HepG2 (cell line): ENCODE data around the gene RAB43. TPM values are rescaled to one million over a fixed set of nuclear protein-coding genes. Genes with fewer than 3 reads are reported as not detected.

ENCODE experiments used
- CREB1 ChIP-seq, 2 experiments: fragments of 450-650 bp in 1 of 2; IDR thresholded peaks; 2 replicates each; pipeline ENCODE4 v1.6.1; 2016 to 2017; ENCODE audit warnings: control low read depth in 1 of 2, mild to moderate bottlenecking in 1 of 2, missing compliant biosample characterization in 1 of 2, missing genetic modification characterization in 1 of 2
- GATAD1 ChIP-seq: IDR thresholded peaks from 2 replicates; pipeline ENCODE4 v1.6.1; 2016; ENCODE audit warnings: missing genetic modification reagents, missing compliant biosample characterization
- KDM5B ChIP-seq: sonication (generic); formaldehyde crosslinking; IDR thresholded peaks from 2 replicates; pipeline ENCODE4 v1.4.0; 2020; ENCODE audit warnings: missing genetic modification reagents, mild to moderate bottlenecking, borderline replicate concordance
- MED8 ChIP-seq: sonication (generic); formaldehyde crosslinking; IDR thresholded peaks from 2 replicates; pipeline ENCODE4 v1.8.1; 2023; ENCODE audit warnings: mild to moderate bottlenecking, missing genetic modification reagents; ENCODE audit not compliant: insufficient replicate concordance
- MEIS1 ChIP-seq: sonication (generic); formaldehyde crosslinking; IDR thresholded peaks from 2 replicates; pipeline ENCODE4 v1.9.0; 2021; ENCODE audit warnings: mild to moderate bottlenecking, missing genetic modification reagents, moderate library complexity, borderline replicate concordance
- MNT ChIP-seq: fragments of 450-650 bp; IDR thresholded peaks from 2 replicates; pipeline ENCODE4 v1.6.1; 2016
- NFYC ChIP-seq: IDR thresholded peaks from 2 replicates; pipeline ENCODE4 v1.6.1; 2016; ENCODE audit warnings: missing genetic modification reagents, missing compliant biosample characterization
- TFDP1 ChIP-seq: IDR thresholded peaks from 2 replicates; pipeline ENCODE4 v1.6.1; 2016; ENCODE audit warnings: missing compliant biosample characterization, missing genetic modification reagents, borderline replicate concordance
- ZBTB33 ChIP-seq: sonication (generic); formaldehyde crosslinking; IDR thresholded peaks from 2 replicates; pipeline ENCODE4 v1.4.0; 2020; ENCODE audit warnings: missing genetic modification reagents
- ZBTB42 ChIP-seq: sonication (generic); formaldehyde crosslinking; IDR thresholded peaks from 2 replicates; pipeline ENCODE4 v1.5.0; 2020; ENCODE audit warnings: mild to moderate bottlenecking, missing genetic modification reagents
- ZMYM4 ChIP-seq: sonication (generic); formaldehyde crosslinking; IDR thresholded peaks from 2 replicates; pipeline ENCODE4 v1.8.1; 2023; ENCODE audit warnings: mild to moderate bottlenecking, missing genetic modification reagents
- ZNF10 ChIP-seq: sonication (generic); formaldehyde crosslinking; IDR thresholded peaks from 2 replicates; pipeline ENCODE4 v1.4.0; 2020; ENCODE audit warnings: mild to moderate bottlenecking, low read depth, missing genetic modification reagents, borderline replicate concordance
- ZNF256 ChIP-seq: sonication (generic); formaldehyde crosslinking; conservative IDR thresholded peaks from 2 replicates; pipeline ENCODE4 v1.4.0; 2020; ENCODE audit warnings: missing genetic modification reagents
- ZNF362 ChIP-seq: sonication (generic); formaldehyde crosslinking; IDR thresholded peaks from 2 replicates; pipeline ENCODE4 v1.4.0; 2020; ENCODE audit warnings: missing genetic modification reagents, mild to moderate bottlenecking, borderline replicate concordance
- ZNF646 ChIP-seq: sonication (generic); formaldehyde crosslinking; IDR thresholded peaks from 2 replicates; pipeline ENCODE4 v1.9.0; 2021; ENCODE audit warnings: mild to moderate bottlenecking, missing genetic modification reagents
- ZNF7 ChIP-seq: IDR thresholded peaks from 2 replicates; pipeline ENCODE4 v1.6.1; 2016; ENCODE audit warnings: missing biosample characterization, missing genetic modification reagents
- polyA plus RNA-seq, 8 experiments: library from polyadenylated mRNA; depleted of rRNA in 3 of 8; stranded (reverse) in 7 of 8; unstranded in 1 of 8; fragments of >200 nt; fragmentation: Illumina TruSeq in 4 of 8; extraction: Trizol in 4 of 8; gene quantifications; 2 replicates each; pipeline versions ENCODE4 v1.2.1 to v1.2.3, GENCODE V29; 2011 to 2016; ENCODE audit warnings: low read depth in 4 of 8, missing spikeins in 1 of 8, mixed read lengths in 1 of 8; ENCODE audit not compliant: insufficient read depth in 1 of 8
- total RNA-seq, 5 experiments: library from RNA; depleted of rRNA; stranded (reverse); fragments of >200 nt; fragmentation: Illumina TruSeq; extraction: Trizol; gene quantifications; 2 replicates each; pipeline ENCODE4 v1.2.3, GENCODE V29; 2016; ENCODE audit warnings: low read depth in 1 of 5

The RAB43 gene
- total and polyA plus RNA-seq, 2 of the 13 experiments (the other 11 are each of a cell fraction or from before 2014, with no cell fraction given) = 11.8 to 18.4 TPM

- no peak; the same call in 1 of the 2 replicates for TF ChIP-seq ZMYM4 (CRISPR knock-in tag)
- TF ChIP-seq ZBTB42 (CRISPR knock-in tag) = no peak
- TF ChIP-seq ZNF646 = no peak
- no peak for TF ChIP-seq TFDP1 (CRISPR knock-in tag)
- TF ChIP-seq ZBTB33 (CRISPR knock-in tag) = no peak
- TF ChIP-seq MNT = no peak
- no peak for TF ChIP-seq KDM5B (CRISPR knock-in tag)
- no peak for TF ChIP-seq NFYC (CRISPR knock-in tag)
- TF ChIP-seq ZNF10 (CRISPR knock-in tag) = no peak
- no peak for TF ChIP-seq CREB1 (IDR thresholded peaks at IDR 0.05)
- no peak for TF ChIP-seq CREB1 (CRISPR knock-in tag; IDR thresholded peaks at IDR 0.05)
- no peak for TF ChIP-seq MEIS1 (CRISPR knock-in tag)
- no peak for TF ChIP-seq ZNF7 (CRISPR knock-in tag)
- no peak for TF ChIP-seq GATAD1 (CRISPR knock-in tag)
- TF ChIP-seq ZNF362 (CRISPR knock-in tag) = no peak
- TF ChIP-seq ZNF256 = no peak
- no peak for TF ChIP-seq MED8 (CRISPR knock-in tag)
These were observed 1.9 kb upstream of the RAB43 start (continued) for GRCh38 chr3:129123314-129124060.
